HG02981 (cell line): ENCODE measurements around the gene POLD4.

ENCODE experiments used
- ATAC-seq: cut with Tn5 transposase; IDR thresholded peaks from one replicate; pipeline ENCODE4 v1.9.1; 2021; ENCODE audit warnings: mild to moderate bottlenecking, moderate library complexity; ENCODE audit not compliant: unreplicated experiment

The POLD4 gene

GRCh38 chr11:67317888-67318555, 35.3 kb downstream of the POLD4 start:
- peak; percentile 18 for ATAC-seq

GRCh38 chr11:67317205-67317887, 36.0 kb downstream of the POLD4 start:
- ATAC-seq: peak; percentile 86

DNA sequence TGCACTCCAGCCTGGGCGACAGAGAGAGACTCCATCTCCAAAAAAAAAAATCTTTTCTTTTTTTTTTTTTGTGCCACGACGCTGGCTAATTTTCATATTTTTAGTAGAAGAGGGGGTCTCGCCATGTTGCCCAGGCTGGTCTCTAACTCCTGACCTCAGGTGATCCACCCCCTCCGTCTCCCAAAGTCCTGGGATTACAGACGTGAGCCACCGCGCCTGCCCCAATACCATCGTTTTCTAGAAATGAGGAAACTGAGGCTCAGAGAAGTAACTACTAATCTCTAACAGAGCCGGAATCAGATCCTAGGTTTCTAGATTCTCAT, 36.5 kb downstream of the POLD4 start:
- ATAC-seq: no peak

DNA sequence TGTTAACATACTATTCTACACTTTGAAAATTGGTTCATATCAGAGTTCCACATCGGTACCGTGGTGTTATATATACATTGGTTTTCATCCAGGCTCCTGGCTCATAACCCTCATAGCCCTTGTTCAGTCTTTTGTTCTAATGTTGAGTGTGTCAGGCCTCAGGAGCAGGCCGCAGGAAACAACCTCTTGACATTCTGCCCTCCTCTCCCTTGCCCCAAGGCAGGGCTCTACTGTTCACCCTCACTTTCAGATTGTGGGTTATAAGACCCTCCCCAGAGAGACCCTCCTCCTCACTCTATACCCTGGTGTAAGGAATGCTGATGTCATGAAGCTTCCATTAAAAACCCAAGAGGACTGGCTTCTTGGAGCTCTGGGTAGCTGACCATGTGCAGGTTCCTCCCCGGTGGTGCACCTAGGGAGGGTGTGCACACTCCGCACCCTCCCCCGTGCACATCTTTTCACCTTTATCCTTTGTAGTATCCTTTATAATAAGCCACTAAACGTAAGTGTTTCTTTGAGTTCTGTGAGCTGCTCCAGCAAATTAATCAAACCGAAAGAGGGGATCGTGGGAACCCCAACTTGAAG, 37.9 kb downstream of the POLD4 start:
- no peak for ATAC-seq

GRCh38 chr11:67314218-67314617, 39.1 kb downstream of the POLD4 start:
- ATAC-seq: no peak

- no peak for ATAC-seq
Measured at GRCh38 chr11:67313125-67313890, 40.0 kb downstream of the POLD4 start.

DNA sequence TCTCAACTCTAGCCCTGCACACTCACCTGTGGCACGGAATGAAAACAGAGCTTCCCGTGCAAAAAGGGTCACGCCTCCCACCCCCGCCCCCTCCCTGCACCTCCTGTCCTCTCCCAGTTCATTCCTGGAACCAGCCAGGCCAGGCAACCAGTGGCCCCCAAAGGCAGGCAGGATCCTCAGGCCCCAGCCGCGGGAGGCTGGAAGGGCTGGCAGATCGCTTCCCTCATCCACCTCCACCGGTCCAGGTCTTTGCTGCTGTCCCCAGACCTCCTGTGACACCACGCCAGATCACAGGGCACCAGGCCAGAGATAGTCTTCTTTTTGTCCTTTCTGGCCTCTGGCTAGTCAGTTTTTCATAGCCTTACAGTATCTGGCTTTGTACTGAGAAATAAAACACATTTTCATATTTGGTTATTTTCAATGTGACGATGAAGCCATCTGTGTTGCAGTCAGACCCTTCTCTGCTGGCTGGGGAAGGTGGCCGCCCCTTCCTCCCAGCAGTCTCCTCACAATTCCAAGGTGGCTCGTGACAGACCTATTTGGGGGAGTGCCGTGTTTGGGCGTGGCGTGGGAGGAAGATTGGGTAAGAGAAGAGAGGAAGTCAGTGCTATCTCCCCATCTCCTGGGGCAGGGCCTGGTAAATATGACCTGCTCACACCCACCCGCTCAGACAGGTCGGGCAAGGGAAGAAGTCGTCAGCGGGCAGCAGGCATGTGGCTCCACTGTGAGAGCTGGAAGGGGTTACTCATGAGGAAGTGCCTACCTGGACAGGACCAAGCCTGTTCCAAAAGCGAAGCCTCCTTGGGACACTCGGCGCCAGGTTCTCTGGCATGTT, 40.9 kb downstream of the POLD4 start:
- no peak for ATAC-seq

- ATAC-seq: no peak
Measured at GRCh38 chr11:67311556-67312082, 41.7 kb downstream of the POLD4 start.

DNA sequence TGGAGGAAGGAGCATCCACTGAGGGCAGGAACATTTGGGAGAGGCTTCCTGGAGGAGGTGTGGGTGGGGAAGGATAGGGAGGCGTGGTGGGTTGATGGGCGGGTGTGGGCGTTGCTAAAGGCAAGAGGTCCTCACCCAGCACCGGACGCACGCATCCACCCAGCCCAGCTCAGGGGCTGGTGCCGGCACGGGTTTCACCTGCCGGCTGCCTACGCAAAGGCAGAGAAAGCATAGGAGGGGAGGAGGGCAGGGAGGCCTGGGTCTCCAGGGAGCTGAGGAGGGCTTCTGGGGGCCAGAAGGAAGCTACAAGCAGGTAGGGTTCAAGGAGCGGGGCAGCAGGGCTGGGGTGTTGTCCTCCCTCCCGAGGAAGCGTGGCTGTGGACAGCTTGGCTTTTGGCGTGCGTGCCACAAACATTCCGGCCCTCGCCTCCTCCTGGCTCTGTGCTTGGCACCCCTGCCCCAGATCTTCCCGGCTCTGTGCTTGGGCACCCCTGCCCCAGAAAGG, 42.2 kb downstream of the POLD4 start:
- no peak for ATAC-seq

GRCh38 chr11:67310246-67311050, 42.9 kb downstream of the POLD4 start:
- no peak for ATAC-seq

DNA sequence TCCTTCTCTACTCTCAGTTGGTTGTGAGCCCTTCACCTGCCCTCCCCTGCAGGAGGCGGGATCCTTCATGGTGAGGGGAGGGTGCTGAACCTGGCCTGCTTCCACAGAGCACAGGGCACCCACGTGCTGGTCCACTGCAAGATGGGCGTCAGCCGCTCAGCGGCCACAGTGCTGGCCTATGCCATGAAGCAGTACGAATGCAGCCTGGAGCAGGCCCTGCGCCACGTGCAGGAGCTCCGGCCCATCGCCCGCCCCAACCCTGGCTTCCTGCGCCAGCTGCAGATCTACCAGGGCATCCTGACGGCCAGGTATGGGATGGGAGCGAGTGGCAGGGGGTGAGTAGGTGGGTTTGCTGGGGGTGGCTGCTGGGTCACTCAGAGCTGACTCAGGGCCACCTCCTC, 43.7 kb downstream of the POLD4 start:
- no peak for ATAC-seq

- ATAC-seq: no peak
Measured at GRCh38 chr11:67309166-67309565, 44.2 kb downstream of the POLD4 start.

DNA sequence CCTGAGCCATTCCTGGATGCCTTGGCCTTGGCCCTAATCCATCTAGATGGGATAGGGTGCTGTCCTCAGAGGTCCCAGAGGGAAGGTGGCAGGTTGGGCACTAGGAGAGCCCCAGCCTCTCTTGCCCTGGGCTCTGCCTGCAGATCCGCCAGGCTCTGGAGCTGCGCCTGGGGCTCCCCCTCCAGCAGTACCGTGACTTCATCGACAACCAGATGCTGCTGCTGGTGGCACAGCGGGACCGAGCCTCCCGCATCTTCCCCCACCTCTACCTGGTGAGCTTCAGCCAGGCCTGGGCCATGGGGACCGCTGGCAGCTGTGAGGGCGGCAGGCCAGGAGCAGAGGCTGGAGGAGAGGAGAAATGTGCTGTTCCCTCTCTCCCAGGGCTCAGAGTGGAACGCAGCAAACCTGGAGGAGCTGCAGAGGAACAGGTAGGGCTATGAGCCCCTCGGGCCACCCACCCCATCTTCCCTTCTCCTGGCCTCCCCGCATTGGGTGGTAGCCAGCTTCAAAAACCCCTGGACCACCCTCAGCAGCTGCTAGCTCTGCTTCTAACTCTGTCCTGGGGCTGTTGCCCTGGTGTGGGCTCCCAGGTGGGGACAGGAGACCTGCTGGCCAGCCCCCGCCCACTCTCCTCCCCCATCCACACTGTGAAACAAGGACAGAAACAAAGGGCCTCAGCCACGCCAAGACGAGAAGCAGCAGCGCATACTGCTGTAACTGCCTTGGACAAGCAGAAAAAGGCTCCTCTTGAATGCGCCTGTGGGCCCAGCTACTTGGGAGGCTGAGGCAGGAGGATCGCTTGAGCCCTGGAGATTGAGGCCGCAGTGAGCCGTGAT, 45.1 kb downstream of the POLD4 start:
- no peak for ATAC-seq

- no peak for ATAC-seq
Measured at GRCh38 chr11:67307545-67308001, 45.8 kb downstream of the POLD4 start.

DNA sequence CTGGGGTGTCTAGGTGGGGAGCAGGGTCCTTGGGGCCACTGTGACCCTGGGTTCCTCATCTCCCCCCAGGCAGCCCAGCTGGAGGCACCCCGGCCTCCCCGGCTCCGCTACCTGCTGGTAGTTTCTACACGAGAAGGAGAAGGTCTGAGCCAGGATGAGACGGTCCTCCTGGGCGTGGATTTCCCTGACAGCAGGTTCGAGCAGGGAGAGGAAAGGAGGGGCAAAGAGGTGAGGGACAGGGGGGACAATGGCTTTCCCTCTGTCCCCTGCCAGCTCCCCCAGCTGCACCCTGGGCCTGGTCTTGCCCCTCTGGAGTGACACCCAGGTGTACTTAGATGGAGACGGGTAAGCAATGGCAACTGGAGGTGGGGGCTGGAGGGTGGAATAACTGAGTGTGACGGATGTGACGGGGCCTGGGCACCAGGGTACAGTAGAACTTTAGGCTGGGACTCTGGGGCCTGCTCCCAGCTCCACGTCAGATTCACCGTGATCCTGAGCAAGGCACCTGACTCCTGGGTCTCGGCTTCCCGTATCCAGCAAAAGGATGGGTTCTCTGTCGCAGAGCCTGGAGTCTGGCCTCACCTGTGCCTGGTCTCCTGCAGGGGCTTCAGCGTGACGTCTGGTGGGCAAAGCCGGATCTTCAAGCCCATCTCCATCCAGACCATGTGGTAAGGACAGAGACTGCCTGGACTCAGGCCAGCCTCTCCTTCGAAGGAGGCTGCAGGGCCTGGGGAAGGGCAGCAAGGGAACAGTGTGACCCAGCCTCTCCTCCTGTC, 46.4 kb downstream of the POLD4 start:
- ATAC-seq: no peak

- ATAC-seq: no peak
Measured at GRCh38 chr11:67304511-67305113, 48.7 kb downstream of the POLD4 start.

DNA sequence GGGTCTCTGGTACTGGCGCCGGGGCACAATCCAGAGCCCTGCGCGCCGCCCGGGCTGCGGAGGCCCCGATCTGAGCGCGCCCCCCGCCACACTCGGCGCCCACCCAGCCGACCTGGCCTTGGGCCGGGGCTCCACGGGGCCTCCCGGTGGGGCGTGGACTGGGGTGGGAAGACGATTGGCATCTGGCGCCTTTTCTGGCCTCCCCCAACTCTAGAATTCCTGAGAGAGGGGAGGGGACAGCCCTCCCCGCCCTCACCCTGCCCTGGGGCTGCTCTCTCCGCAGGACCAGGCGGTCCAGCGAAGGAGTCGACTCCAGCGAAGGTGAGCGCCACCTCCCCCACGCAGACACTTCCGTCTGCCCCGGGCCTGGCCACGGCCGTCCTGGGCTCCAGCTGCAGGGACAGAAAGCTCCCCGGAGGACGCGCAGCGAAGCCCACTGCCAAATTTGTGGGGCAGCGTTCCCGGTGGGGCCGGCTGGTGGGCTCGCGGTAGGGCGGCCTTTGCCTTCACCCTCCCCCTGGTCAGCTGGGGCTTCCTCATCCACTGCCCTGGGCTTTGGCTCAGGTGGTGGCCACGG, 49.4 kb downstream of the POLD4 start:
- no peak for ATAC-seq
